GM12892 (cell line): Measurements from ENCODE around the gene TMPRSS12.

Experiments
- POLR2A ChIP-seq: IDR thresholded peaks from 2 replicates; pipeline ENCODE4 v1.6.1; 2011; ENCODE audit warnings: low read depth, low read length, control low read depth
- POLR2AphosphoS5 ChIP-seq: IDR thresholded peaks from 2 replicates; pipeline ENCODE4 v1.6.1; 2011; ENCODE audit warnings: low read depth, low read length, control low read depth

- no peak for TF ChIP-seq POLR2AphosphoS5
- TF ChIP-seq POLR2A: no peak
Observed at GRCh38 chr12:50825372-50825838, 17.3 kb upstream of the TMPRSS12 start.
